Neural cell (in vitro differentiated cells): ENCODE measurements around the gene ADCY6. TPM values are rescaled to one million over a fixed set of nuclear protein-coding genes. Genes with fewer than 3 reads are reported as not detected.

Experiments
- H2AFZ ChIP-seq: fragments of 200-600, 300-800 bp; sonication (generic), shearing (Covaris generic); 2 replicates; pipeline ENCODE4 v1.6.0; 2014; ENCODE audit warnings: low read depth, mild to moderate bottlenecking, antibody characterized with exemption, low read length, moderate library complexity
- H3F3A ChIP-seq: fragments of 200-600 bp; shearing (Covaris generic); 2 replicates; pipeline ENCODE4 v1.6.1; 2016; ENCODE audit warnings: mild to moderate bottlenecking, moderate library complexity, mixed read lengths, antibody characterized with exemption, low read length; ENCODE audit not compliant: insufficient read depth, poor library complexity, severe bottlenecking
- H3K27ac ChIP-seq: fragments of 200-600, 300-800 bp; sonication (generic), shearing (Covaris generic); 2 replicates; pipeline ENCODE4 v1.5.1; 2014; ENCODE audit warnings: mild to moderate bottlenecking, low read length, moderate library complexity
- H3K27me3 ChIP-seq: fragments of 300-800, 200-600 bp; sonication (generic), shearing (Covaris generic); 2 replicates; pipeline ENCODE4 v1.6.0; 2014; ENCODE audit warnings: mild to moderate bottlenecking, low read depth, low read length, moderate library complexity; ENCODE audit not compliant: insufficient read depth
- H3K36me3 ChIP-seq: fragments of 300-800, 200-600 bp; sonication (generic), shearing (Covaris generic); 2 replicates; pipeline ENCODE4 v1.5.1; 2014; ENCODE audit warnings: mild to moderate bottlenecking, antibody characterized with exemption, low read length, moderate library complexity; ENCODE audit not compliant: insufficient read depth
- H3K4me2 ChIP-seq: fragments of 300-800, 200-600 bp; sonication (generic), shearing (Covaris generic); 2 replicates; pipeline ENCODE4 v1.6.0; 2014; ENCODE audit warnings: mild to moderate bottlenecking, low read length
- H3K4me3 ChIP-seq: fragments of 300-800, 200-600 bp; sonication (generic), shearing (Covaris generic); 2 replicates; pipeline ENCODE4 v1.5.1; 2014; ENCODE audit warnings: mild to moderate bottlenecking, low read length, moderate library complexity
- H3K79me2 ChIP-seq: fragments of 200-600 bp; shearing (Covaris generic); replicated peaks from 2 replicates; pipeline ENCODE4 v1.6.0; 2014; ENCODE audit warnings: mild to moderate bottlenecking, low read length, moderate library complexity; ENCODE audit not compliant: insufficient read depth
- H3K9ac ChIP-seq: fragments of 300-800, 200-600 bp; sonication (generic), shearing (Covaris generic); 2 replicates; pipeline ENCODE4 v1.6.1; 2016; ENCODE audit warnings: mild to moderate bottlenecking, low read length, mixed read lengths
- H3K9me2 ChIP-seq: fragments of 200-600 bp; shearing (Covaris generic); 2 replicates; pipeline ENCODE4 v1.6.1; 2016; ENCODE audit warnings: mild to moderate bottlenecking, low read length, mixed read lengths; ENCODE audit not compliant: insufficient read depth
- H3K9me3 ChIP-seq: fragments of 200-600, 300-800 bp; sonication (generic), shearing (Covaris generic); 2 replicates; pipeline ENCODE4 v1.6.1; 2016; ENCODE audit warnings: mild to moderate bottlenecking, mixed run types, low read length, moderate library complexity, mixed read lengths
- H4K20me1 ChIP-seq: fragments of 200-600 bp; shearing (Covaris generic); 2 replicates; pipeline ENCODE4 v1.6.1; 2016; ENCODE audit warnings: mild to moderate bottlenecking, mixed run types; ENCODE audit not compliant: insufficient read depth
- EP300 ChIP-seq: fragments of 450-650 bp; conservative IDR thresholded peaks from 2 replicates; pipeline ENCODE4 v1.6.1; 2014; ENCODE audit warnings: antibody characterized with exemption, mild to moderate bottlenecking, moderate library complexity; ENCODE audit not compliant: poor library complexity, severe bottlenecking
- EZH2 ChIP-seq: fragments of 200-600, 300-800 bp; shearing (Covaris generic), sonication (generic); IDR thresholded peaks from 2 replicates; pipeline ENCODE4 v1.6.1; 2014; ENCODE audit warnings: antibody characterized with exemption, low read length, borderline replicate concordance, mild to moderate bottlenecking; ENCODE audit not compliant: insufficient read depth, poor library complexity, severe bottlenecking
- MXI1 ChIP-seq: fragments of 450-650 bp; conservative IDR thresholded peaks from 2 replicates; pipeline ENCODE4 v1.6.1; 2014; ENCODE audit warnings: antibody characterized with exemption, mild to moderate bottlenecking; ENCODE audit not compliant: poor library complexity, severe bottlenecking
- POLR2AphosphoS5 ChIP-seq: IDR thresholded peaks from 2 replicates; pipeline ENCODE4 v1.6.1; 2012
- RAD21 ChIP-seq: fragments of 450-650 bp; conservative IDR thresholded peaks from 2 replicates; pipeline ENCODE4 v1.6.1; 2014; ENCODE audit warnings: antibody characterized with exemption, mild to moderate bottlenecking, moderate library complexity
- REST ChIP-seq: IDR thresholded peaks from 2 replicates; pipeline ENCODE4 v1.6.1; 2012; ENCODE audit warnings: borderline replicate concordance
- SMC3 ChIP-seq: fragments of 450-650 bp; conservative IDR thresholded peaks from 2 replicates; pipeline ENCODE4 v1.6.1; 2014; ENCODE audit warnings: antibody characterized with exemption, mild to moderate bottlenecking, moderate library complexity; ENCODE audit not compliant: poor library complexity
- TAF1 ChIP-seq: IDR thresholded peaks from 2 replicates; pipeline ENCODE4 v1.6.1; 2012; ENCODE audit warnings: low read depth
- polyA plus RNA-seq: library from polyadenylated mRNA; depleted of rRNA; stranded (reverse); fragments of >200 nt; gene quantifications from 2 replicates; pipeline ENCODE4 v1.2.3, GENCODE V29; 2014
- TF ChIP-seq, protein P1 (sequence below): fragments of 450-650 bp; IDR thresholded peaks from 2 replicates; pipeline ENCODE4 v1.5.1; 2014; ENCODE audit warnings: antibody characterized with exemption, mild to moderate bottlenecking, moderate library complexity; ENCODE audit not compliant: poor library complexity, severe bottlenecking

Gene ADCY6
- polyA plus RNA-seq, 1 donor from 2014 or later: 43.1 TPM

- Histone ChIP-seq H4K20me1 (peaks cover 3% of the 10 kb centered on the region), H3K4me2 (no peak overlapping the region), H3K27ac (no peak overlapping the region), H3K9me2 (no peaks in the 10 kb centered on the region), H2AFZ (no peak overlapping the region), H3K36me3 (no peaks in the 10 kb centered on the region), H3K27me3 (no peaks in the 10 kb centered on the region), H3F3A (no peaks in the 10 kb centered on the region), H3K4me3 (no peak overlapping the region), H3K79me2 (peaks cover 18% of the 10 kb centered on the region), H3K9me3 (no peaks in the 10 kb centered on the region), H3K9ac (no peak overlapping the region)
- TF ChIP-seq EZH2 (no peak), POLR2AphosphoS5 (no peak), TAF1 (no peak), RAD21 (no peak), SMC3 (no peak), MXI1 (no peak), EP300 (no peak), REST (no peak)
- TF ChIP-seq, protein P1, sequence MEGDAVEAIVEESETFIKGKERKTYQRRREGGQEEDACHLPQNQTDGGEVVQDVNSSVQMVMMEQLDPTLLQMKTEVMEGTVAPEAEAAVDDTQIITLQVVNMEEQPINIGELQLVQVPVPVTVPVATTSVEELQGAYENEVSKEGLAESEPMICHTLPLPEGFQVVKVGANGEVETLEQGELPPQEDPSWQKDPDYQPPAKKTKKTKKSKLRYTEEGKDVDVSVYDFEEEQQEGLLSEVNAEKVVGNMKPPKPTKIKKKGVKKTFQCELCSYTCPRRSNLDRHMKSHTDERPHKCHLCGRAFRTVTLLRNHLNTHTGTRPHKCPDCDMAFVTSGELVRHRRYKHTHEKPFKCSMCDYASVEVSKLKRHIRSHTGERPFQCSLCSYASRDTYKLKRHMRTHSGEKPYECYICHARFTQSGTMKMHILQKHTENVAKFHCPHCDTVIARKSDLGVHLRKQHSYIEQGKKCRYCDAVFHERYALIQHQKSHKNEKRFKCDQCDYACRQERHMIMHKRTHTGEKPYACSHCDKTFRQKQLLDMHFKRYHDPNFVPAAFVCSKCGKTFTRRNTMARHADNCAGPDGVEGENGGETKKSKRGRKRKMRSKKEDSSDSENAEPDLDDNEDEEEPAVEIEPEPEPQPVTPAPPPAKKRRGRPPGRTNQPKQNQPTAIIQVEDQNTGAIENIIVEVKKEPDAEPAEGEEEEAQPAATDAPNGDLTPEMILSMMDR: no peak
Observed at GRCh38 chr12:48824112-48824511, 35.2 kb upstream of the ADCY6 start.

GRCh38 chr12:48823281-48823680 lies 34.4 kb upstream of the ADCY6 start:
- Histone ChIP-seq H3K36me3 (no peaks in the 10 kb centered on the region), H2AFZ (no peak overlapping the region), H4K20me1 (peaks cover 3% of the 10 kb centered on the region), H3K9me2 (no peaks in the 10 kb centered on the region), H3K27me3 (no peaks in the 10 kb centered on the region), H3K4me3 (no peak overlapping the region), H3K9me3 (no peaks in the 10 kb centered on the region), H3F3A (no peaks in the 10 kb centered on the region), H3K79me2 (peaks cover 24% of the 10 kb centered on the region), H3K4me2 (no peak overlapping the region), H3K9ac (no peak overlapping the region), H3K27ac (no peak overlapping the region)
- TF ChIP-seq SMC3 (no peak), TAF1 (no peak), POLR2AphosphoS5 (no peak), EP300 (no peak), RAD21 (no peak), MXI1 (no peak), REST (no peak), EZH2 (no peak)
- TF ChIP-seq, protein P1: no peak
